Loucy (cell line): ENCODE results near the gene RNPS1.

Source experiments
- H2AFZ ChIP-seq: fragments of 200-600 bp; sonication (generic); 2 replicates; pipeline ENCODE4 v1.6.0; 2016; ENCODE audit warnings: antibody characterized with exemption, mild to moderate bottlenecking, low read length, moderate library complexity
- H3F3A ChIP-seq: fragments of 200-600 bp; 2 replicates; pipeline ENCODE4 v1.6.0; 2016; ENCODE audit warnings: antibody characterized with exemption, low read depth, mild to moderate bottlenecking
- H3K27me3 ChIP-seq: fragments of 200-600 bp; sonication (generic); 2 replicates; pipeline ENCODE4 v1.6.1; 2014; ENCODE audit warnings: low read length, mild to moderate bottlenecking; ENCODE audit not compliant: insufficient read depth, poor library complexity, severe bottlenecking
- H3K36me3 ChIP-seq: fragments of 200-600 bp; sonication (generic); 2 replicates; pipeline ENCODE4 v1.6.1; 2016; ENCODE audit warnings: low read length; ENCODE audit not compliant: insufficient read depth
- H3K4me1 ChIP-seq: fragments of 200-600 bp; sonication (generic); 2 replicates; pipeline ENCODE4 v1.5.1; 2014; ENCODE audit warnings: low read length, mild to moderate bottlenecking; ENCODE audit not compliant: insufficient read depth, poor library complexity, severe bottlenecking
- H3K4me2 ChIP-seq: fragments of 200-600 bp; sonication (generic); 2 replicates; pipeline ENCODE4 v1.6.0; 2014; ENCODE audit warnings: antibody characterized with exemption, low read length, low read depth, mild to moderate bottlenecking; ENCODE audit not compliant: poor library complexity, severe bottlenecking
- H3K4me3 ChIP-seq: fragments of 200-600 bp; sonication (generic); 2 replicates; pipeline ENCODE4 v1.5.1; 2014; ENCODE audit warnings: low read length, mild to moderate bottlenecking, mixed read lengths; ENCODE audit not compliant: poor library complexity, severe bottlenecking
- H3K79me2 ChIP-seq: fragments of 200-600 bp; sonication (generic); 2 replicates; pipeline ENCODE4 v1.6.1; 2014; ENCODE audit warnings: low read length; ENCODE audit not compliant: insufficient read depth
- H3K9ac ChIP-seq: fragments of 200-600 bp; sonication (generic); 2 replicates; pipeline ENCODE4 v1.6.0; 2014; ENCODE audit warnings: mild to moderate bottlenecking, low read depth, low read length, moderate library complexity; ENCODE audit not compliant: poor library complexity, severe bottlenecking
- H3K9me2 ChIP-seq: fragments of 200-600 bp; sonication (generic); replicated peaks from 2 replicates; pipeline ENCODE4 v1.6.1; 2016; ENCODE audit warnings: low read depth, low read length, mixed read lengths
- H3K9me3 ChIP-seq: fragments of 200-600 bp; sonication (generic); 2 replicates; pipeline ENCODE4 v1.6.1; 2014; ENCODE audit warnings: mild to moderate bottlenecking, antibody characterized with exemption, low read length, low read depth; ENCODE audit not compliant: insufficient read depth
- H4K20me1 ChIP-seq: fragments of 200-600 bp; sonication (generic); 2 replicates; pipeline ENCODE4 v1.6.0; 2014; ENCODE audit warnings: antibody characterized with exemption, low read length, mild to moderate bottlenecking; ENCODE audit not compliant: insufficient read depth, poor library complexity, severe bottlenecking
- CTCF ChIP-seq: fragments of 200-600 bp; sonication (generic); conservative IDR thresholded peaks from 2 replicates; pipeline ENCODE4 v1.5.1; 2014; ENCODE audit warnings: mild to moderate bottlenecking, antibody characterized with exemption, low read length
- EZH2phosphoT487 ChIP-seq: fragments of 200-600 bp; IDR thresholded peaks from 2 replicates; pipeline ENCODE4 v1.6.1; 2018; ENCODE audit warnings: antibody characterized with exemption, mild to moderate bottlenecking, moderate library complexity, borderline replicate concordance

Gene RNPS1

GRCh38 chr16:2209258-2210008 lies 58.5 kb downstream of the RNPS1 start:
- no peak for TF ChIP-seq CTCF
- no peak for TF ChIP-seq EZH2phosphoT487
- no peak overlapping the region for H3K9ac ChIP-seq
- no peak overlapping the region for H3K4me2 ChIP-seq
- H3K27me3 ChIP-seq: no peaks in the 10 kb centered on the region
- H3K9me3 ChIP-seq: no peaks in the 10 kb centered on the region
- no peaks in the 10 kb centered on the region for H3K9me2 ChIP-seq
- peaks cover 5% of the 10 kb centered on the region for H3K4me1 ChIP-seq
- no peak overlapping the region for H3K4me3 ChIP-seq
- H3K36me3 ChIP-seq: no peaks in the 10 kb centered on the region; the same call in 1 of the 2 replicates
- H3K79me2 ChIP-seq: peaks cover 22% of the 10 kb centered on the region
- H4K20me1 ChIP-seq: no peaks in the 10 kb centered on the region
- no peak overlapping the region for H2AFZ ChIP-seq
- H3F3A ChIP-seq: no peaks in the 10 kb centered on the region

- Histone ChIP-seq H3K4me3 (no peak overlapping the region), H3K9me3 (no peaks in the 10 kb centered on the region), H3K4me2 (no peak overlapping the region), H3K27me3 (no peaks in the 10 kb centered on the region), H3K4me1 (peaks cover 5% of the 10 kb centered on the region), H3K36me3 (no peaks in the 10 kb centered on the region; the same call in 1 of the 2 replicates), H3F3A (no peaks in the 10 kb centered on the region), H3K9ac (no peak overlapping the region), H3K79me2 (peaks cover 22% of the 10 kb centered on the region), H3K9me2 (no peaks in the 10 kb centered on the region), H2AFZ (no peak overlapping the region), H4K20me1 (no peaks in the 10 kb centered on the region)
- TF ChIP-seq EZH2phosphoT487 (no peak), CTCF (no peak)
Measured at GRCh38 chr16:2208772-2209171, 59.2 kb downstream of the RNPS1 start.

- Histone ChIP-seq H3K9ac (no peak overlapping the region), H2AFZ (no peak overlapping the region), H3K27me3 (no peaks in the 10 kb centered on the region), H3K36me3 (no peaks in the 10 kb centered on the region; the same call in 1 of the 2 replicates), H3K4me3 (no peak overlapping the region), H3K79me2 (peaks cover 17% of the 10 kb centered on the region), H3K9me3 (no peaks in the 10 kb centered on the region), H4K20me1 (no peaks in the 10 kb centered on the region), H3K9me2 (no peaks in the 10 kb centered on the region), H3K4me1 (peaks cover 2% of the 10 kb centered on the region), H3K4me2 (no peak overlapping the region), H3F3A (no peaks in the 10 kb centered on the region)
- TF ChIP-seq EZH2phosphoT487: no peak
- no peak for TF ChIP-seq CTCF
Measured at GRCh38 chr16:2208308-2208707, 59.6 kb downstream of the RNPS1 start.
